Choroid plexus epithelial cell (primary cell): Measurements from ENCODE around the gene SGTB.
"Not testable (repeated sequence)": the region's sequence is repeated elsewhere in the genome, so short reads cannot be mapped to it uniquely, and the experiment has no call there.

ENCODE experiments used
- DNase-seq: peaks from one replicate; pipeline ENCODE4 v3.0.0-alpha.2; 2010; ENCODE audit warnings: low read depth
- H3K4me3 ChIP-seq: 2 replicates; pipeline ENCODE4 v1.5.1; 2011; ENCODE audit warnings: low read depth, mild to moderate bottlenecking, control low read depth, low read length, moderate library complexity
- CTCF ChIP-seq: conservative IDR thresholded peaks from 2 replicates; pipeline ENCODE4 v1.5.1; 2011; ENCODE audit warnings: low read depth, mild to moderate bottlenecking, control low read depth, inconsistent platforms, low read length, moderate library complexity

The SGTB gene

GRCh38 chr5:65749221-65749844 is 27.4 kb upstream of the SGTB start:
- peak; percentile 39 for DNase-seq
- H3K4me3 ChIP-seq, result no peak overlapping the region
- TF ChIP-seq CTCF, result no peak

DNA sequence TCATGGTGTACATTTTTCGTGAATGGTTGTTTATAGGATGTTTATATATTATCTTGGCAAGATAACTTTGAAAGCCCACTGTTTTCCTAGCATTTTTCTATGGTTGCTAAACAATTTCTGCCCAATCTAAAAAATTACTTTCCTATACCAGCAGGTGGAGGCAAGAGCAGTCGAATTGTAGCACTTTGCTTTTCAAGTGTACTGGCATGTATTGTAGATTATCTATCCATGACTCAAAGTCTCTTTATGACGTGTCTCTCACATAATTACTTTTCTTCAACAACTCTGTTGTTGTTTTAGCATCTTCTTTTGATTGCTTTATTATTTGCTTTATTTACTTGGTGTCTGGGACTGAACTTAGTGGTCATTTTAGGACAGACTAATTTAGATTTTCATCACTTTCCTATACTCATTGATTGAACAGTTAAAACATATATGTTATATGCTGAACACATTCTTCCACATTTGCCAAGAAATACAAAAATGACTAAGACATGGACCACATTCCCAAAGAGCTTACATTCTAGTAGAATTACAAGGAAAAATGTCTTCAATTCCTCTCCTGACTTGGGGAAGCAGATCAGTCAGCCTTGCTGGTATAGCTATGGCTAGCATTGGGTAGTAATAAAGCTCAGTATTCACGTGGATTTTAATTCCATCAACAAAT is 20.8 kb upstream of the SGTB start:
- no peak overlapping the region for H3K4me3 ChIP-seq
- peak; percentile 85 for DNase-seq
- TF ChIP-seq CTCF, result peak; percentile 78

GRCh38 chr5:65739162-65739561 is 17.3 kb upstream of the SGTB start:
- DNase-seq, result no peak
- TF ChIP-seq CTCF, result no peak
- no peak overlapping the region for H3K4me3 ChIP-seq

DNA sequence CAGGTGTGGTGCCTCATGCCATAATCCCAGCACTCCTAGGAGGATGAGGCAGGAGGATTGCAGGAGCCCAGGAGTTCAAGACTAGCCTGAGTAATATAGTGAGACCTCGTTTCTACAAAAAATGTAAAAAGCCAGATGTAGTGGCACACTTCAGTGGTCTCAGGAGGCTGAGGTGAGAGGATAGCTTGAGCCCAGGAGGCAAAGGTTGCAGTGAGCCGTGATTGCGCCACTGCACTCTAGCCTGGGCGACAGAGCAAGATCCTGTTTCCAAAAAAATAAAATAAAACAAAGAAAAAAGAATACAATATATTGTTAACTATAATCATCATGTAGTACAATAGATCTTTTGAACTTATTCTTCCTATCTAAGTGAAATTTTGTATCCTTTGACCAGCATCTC is 16.4 kb upstream of the SGTB start:
- no peak for TF ChIP-seq CTCF
- DNase-seq, result no peak
- no peak overlapping the region for H3K4me3 ChIP-seq

DNA sequence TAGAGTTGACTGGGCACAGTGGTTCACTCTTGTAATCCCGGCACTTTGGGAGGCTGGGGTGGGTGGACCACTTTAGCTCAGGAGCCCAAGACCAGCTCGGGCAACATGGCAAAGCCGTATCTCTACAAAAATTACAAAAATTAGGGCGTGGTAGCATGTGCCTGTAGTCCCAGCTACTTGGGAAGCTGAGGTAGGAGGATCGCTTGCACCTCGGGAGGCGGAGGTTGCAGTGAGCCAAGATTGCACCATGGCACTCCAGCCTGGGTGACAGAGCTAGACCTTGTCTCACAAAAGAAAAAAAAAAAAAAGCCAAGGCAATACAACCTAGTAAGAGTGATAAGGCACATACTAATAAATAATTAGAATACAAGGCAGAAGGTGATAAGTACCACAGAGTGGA is 15.9 kb upstream of the SGTB start:
- no peak for TF ChIP-seq CTCF
- DNase-seq, result no peak
- H3K4me3 ChIP-seq, result no peak overlapping the region

DNA sequence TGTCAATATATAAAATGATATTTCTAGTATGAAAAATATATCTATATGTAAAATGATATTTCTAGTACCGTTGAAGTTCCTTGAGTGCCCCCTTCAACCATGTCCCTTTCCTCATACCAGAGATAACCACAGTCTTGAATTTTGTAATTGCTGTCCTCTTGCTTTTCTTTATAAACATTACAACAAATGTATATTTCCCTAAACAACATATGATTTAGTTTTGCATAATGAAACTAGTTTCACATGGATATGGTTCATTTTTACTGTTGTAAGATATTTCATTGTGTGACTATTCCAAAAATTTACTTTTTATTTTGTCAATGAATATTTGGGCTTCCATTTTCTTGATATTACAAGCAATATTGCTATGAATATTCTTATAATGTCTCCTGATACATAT is 14.1 kb upstream of the SGTB start:
- DNase-seq, result no peak
- H3K4me3 ChIP-seq, result no peak overlapping the region
- TF ChIP-seq CTCF, result no peak

DNA sequence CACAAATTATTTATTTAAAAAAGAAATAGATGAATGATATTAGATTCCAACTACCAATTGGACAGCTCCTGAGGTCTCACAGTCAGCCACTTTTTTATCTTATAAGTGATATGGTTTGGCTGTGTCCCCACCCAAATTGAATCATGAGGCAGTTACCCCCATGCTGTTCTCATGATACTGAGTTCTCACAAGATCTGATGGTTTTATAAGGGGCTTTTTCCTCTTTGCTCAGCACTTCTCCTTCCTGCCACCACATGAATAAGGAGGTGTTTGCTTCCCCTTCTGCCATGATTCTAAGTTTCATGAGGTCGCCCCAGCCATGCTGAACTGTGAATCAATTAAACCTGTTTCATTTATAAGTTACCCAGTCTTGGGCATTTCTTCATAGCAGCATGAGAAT is 13.0 kb upstream of the SGTB start:
- TF ChIP-seq CTCF, result no peak
- no peak overlapping the region for H3K4me3 ChIP-seq
- no peak for DNase-seq

- not testable (repeated sequence) for H3K4me3 ChIP-seq, DNase-seq
Measured at GRCh38 chr5:65734196-65734775, 12.4 kb upstream of the SGTB start.

GRCh38 chr5:65732046-65732445 is 10.1 kb upstream of the SGTB start:
- not testable (repeated sequence) for DNase-seq

More at GRCh38 chr5:65732046-65732445, 10.1 kb upstream of the SGTB start:
- not testable (repeated sequence) for H3K4me3 ChIP-seq
